GM21529 (cell line): ENCODE results near the gene CXorf49B.

Source experiments
- ATAC-seq: cut with Tn5 transposase; IDR thresholded peaks from one replicate; pipeline ENCODE4 v1.9.1; 2021; ENCODE audit not compliant: unreplicated experiment

CXorf49B gene

GRCh38 chrX:71815121-71815905 is 52.2 kb downstream of the CXorf49B start:
- ATAC-seq = no peak

DNA sequence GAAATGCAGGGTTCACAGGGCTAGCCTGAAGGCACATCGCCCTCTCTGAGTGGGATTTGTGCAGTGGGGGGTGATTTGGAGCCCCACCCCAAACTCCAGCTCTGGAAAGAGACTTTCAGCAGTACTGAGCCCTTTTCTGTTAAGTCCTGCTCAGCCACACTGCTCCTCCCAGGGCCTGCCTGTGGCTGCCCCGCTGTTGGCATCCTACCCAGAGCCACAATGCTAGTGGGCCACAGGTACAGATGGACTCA is 52.7 kb downstream of the CXorf49B start:
- ATAC-seq = no peak
